ENCODE results near the gene NFE2L3. TPM values are rescaled to one million over a fixed set of nuclear protein-coding genes. Genes with fewer than 3 reads are reported as not detected.

The NFE2L3 gene, protein sequence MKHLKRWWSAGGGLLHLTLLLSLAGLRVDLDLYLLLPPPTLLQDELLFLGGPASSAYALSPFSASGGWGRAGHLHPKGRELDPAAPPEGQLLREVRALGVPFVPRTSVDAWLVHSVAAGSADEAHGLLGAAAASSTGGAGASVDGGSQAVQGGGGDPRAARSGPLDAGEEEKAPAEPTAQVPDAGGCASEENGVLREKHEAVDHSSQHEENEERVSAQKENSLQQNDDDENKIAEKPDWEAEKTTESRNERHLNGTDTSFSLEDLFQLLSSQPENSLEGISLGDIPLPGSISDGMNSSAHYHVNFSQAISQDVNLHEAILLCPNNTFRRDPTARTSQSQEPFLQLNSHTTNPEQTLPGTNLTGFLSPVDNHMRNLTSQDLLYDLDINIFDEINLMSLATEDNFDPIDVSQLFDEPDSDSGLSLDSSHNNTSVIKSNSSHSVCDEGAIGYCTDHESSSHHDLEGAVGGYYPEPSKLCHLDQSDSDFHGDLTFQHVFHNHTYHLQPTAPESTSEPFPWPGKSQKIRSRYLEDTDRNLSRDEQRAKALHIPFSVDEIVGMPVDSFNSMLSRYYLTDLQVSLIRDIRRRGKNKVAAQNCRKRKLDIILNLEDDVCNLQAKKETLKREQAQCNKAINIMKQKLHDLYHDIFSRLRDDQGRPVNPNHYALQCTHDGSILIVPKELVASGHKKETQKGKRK
- 21.3 and 30.5 TPM in 2 replicates for total RNA-seq

DNA sequence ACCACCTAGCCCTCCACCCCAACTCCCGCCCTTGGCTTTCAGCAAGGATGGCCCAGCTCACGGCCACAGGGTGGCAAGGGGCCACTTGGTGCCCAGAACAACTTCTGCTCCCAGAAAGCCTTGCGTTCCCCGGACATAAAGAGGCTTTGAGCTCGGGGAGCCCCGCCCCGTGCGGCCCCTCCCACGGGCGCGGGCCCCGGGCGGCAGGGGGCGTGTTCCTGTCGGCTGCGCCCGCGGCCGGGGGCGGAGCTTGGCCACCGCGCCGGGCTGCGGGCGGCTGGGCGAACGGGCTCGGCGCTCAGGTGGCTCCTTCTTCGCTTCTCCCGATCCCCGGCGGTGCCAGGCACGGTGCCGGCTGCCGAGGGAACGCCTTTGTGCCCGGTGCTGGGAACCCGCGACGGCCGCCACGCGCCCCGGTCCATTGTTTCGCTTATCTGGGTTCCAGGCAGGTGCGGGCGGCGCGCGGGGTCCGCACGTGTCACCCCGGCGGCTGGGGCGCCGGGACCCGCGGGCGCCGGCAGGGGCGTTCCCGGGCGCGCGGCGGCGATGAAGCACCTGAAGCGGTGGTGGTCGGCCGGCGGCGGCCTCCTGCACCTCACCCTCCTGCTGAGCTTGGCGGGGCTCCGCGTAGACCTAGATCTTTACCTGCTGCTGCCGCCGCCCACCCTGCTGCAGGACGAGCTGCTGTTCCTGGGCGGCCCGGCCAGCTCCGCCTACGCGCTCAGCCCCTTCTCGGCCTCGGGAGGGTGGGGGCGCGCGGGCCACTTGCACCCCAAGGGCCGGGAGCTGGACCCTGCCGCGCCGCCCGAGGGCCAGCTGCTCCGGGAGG lies at the start of gene NFE2L3:
Gene NFE2L3, plus strand, starts transcription at position 246 of the 829 bp plus-strand sequence. Its CDS starts 301 bp downstream, at position 547.

DNA sequence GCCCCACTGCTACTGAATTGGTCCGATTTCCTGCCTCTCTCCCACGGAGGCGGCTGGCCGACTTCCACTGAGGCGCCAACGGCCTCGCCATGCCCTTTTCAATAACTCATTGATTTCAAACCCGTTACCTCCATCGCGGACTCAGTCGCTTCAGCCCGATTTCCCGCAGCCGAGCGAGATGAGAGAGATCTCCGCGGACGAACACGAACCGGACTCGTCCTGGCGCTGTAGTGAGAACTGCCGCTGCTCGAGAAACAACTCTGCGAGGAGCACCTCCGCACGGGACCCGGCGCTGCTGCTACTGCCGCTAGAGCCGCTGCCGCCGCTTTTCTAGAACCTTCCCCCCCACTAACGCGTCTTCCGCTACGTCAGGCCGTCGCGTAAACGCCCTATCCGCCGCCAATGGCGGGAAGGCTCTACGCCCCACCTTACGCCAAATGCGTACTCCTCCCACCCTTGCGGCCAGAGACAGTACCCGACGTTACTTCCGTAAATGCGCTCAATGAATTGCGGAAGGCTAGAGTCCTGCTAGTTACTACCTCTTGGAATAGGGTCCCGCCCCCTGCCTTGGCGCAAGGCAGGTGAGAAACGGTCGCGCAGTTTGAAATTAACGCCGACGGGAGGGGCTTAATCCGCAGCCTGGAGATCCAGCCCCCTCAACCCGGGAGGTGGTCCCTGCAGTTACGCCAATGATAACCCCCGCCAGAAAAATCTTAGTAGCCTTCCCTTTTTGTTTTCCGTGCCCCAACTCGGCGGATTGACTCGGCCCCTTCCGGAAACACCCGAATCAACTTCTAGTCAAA lies 48.6 kb downstream of the NFE2L3 start, which contains the start of gene HNRNPA2B1:
Gene HNRNPA2B1, minus strand, starts transcription at position 303 of the 803 bp plus-strand sequence. Its CDS starts 169 bp downstream, at position 134.

DNA sequence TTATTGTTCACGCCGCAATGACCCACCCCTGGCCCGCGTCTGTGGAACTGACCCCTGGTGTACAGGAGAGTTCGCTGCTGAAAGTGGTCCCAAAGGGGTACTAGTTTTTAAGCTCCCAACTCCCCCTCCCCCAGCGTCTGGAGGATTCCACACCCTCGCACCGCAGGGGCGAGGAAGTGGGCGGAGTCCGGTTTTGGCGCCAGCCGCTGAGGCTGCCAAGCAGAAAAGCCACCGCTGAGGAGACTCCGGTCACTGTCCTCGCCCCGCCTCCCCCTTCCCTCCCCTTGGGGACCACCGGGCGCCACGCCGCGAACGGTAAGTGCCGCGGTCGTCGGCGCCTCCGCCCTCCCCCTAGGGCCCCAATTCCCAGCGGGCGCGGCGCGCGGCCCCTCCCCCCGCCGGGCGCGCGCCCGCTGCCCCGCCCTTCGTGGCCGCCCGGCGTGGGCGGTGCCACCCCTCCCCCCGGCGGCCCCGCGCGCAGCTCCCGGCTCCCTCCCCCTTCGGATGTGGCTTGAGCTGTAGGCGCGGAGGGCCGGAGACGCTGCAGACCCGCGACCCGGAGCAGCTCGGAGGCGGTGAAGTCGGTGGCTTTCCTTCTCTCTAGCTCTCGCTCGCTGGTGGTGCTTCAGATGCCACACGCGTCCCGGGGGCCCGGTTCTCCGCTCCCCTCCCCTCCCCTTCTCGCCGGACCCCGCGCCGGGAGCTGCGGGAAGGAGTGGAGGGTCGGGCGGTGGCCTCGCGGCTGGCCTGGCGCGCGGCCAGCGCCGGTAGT lies 49.4 kb downstream of the NFE2L3 start, which contains the start of gene CBX3:
Gene CBX3, plus strand, starts transcription at position 499 of the 772 bp plus-strand sequence. CDS start 1,254 bp downstream, outside the sequence.

Other genes starting within 250 kb of the NFE2L3 start
- gene HNRNPA2B1, start 48.5 kb downstream of the NFE2L3 start, total RNA-seq, result 186 and 191 TPM in 2 replicates
- 86.8 and 110 TPM in 2 replicates for gene CBX3, start 49.5 kb downstream of the NFE2L3 start, total RNA-seq
- 0.53 and 1.4 TPM in 2 replicates for gene SNX10, start 139.7 kb downstream of the NFE2L3 start, total RNA-seq